Liver (tissue), 3 donors: ENCODE results near the gene UNKL.

Experiments used
- RAD21 ChIP-seq, 2 donors: IDR thresholded peaks; 2 replicates each; pipeline ENCODE4 v1.6.1; 2016; ENCODE audit warnings: antibody characterized with exemption in 2 of 2, mild to moderate bottlenecking in 2 of 2
- RXRA ChIP-seq, 2 donors: IDR thresholded peaks; 2 replicates each; pipeline ENCODE4 v1.6.1; 2017 to 2018; ENCODE audit warnings: antibody characterized with exemption in 2 of 2, mild to moderate bottlenecking in 1 of 2
- TAF1 ChIP-seq: conservative IDR thresholded peaks from 2 replicates; pipeline ENCODE4 v1.6.1; 2016; ENCODE audit warnings: antibody characterized with exemption, mild to moderate bottlenecking
- YY1 ChIP-seq: IDR thresholded peaks from 2 replicates; pipeline ENCODE4 v1.6.1; 2016; ENCODE audit warnings: antibody characterized with exemption, mild to moderate bottlenecking
- TF ChIP-seq, protein P1 (sequence below): fragments of 150-350 bp; IDR thresholded peaks from 2 replicates; pipeline ENCODE4 v1.5.1; 2017; ENCODE audit warnings: improper control_type of control experiment, low read depth, low read length; ENCODE audit not compliant: missing input control
- TF ChIP-seq, protein P2 (sequence below): IDR thresholded peaks from 2 replicates; pipeline ENCODE4 v1.6.1; 2016; ENCODE audit warnings: antibody characterized with exemption, mild to moderate bottlenecking
- donor health status: healthy.
- donor health status: healthy.

- TF ChIP-seq, protein P1, sequence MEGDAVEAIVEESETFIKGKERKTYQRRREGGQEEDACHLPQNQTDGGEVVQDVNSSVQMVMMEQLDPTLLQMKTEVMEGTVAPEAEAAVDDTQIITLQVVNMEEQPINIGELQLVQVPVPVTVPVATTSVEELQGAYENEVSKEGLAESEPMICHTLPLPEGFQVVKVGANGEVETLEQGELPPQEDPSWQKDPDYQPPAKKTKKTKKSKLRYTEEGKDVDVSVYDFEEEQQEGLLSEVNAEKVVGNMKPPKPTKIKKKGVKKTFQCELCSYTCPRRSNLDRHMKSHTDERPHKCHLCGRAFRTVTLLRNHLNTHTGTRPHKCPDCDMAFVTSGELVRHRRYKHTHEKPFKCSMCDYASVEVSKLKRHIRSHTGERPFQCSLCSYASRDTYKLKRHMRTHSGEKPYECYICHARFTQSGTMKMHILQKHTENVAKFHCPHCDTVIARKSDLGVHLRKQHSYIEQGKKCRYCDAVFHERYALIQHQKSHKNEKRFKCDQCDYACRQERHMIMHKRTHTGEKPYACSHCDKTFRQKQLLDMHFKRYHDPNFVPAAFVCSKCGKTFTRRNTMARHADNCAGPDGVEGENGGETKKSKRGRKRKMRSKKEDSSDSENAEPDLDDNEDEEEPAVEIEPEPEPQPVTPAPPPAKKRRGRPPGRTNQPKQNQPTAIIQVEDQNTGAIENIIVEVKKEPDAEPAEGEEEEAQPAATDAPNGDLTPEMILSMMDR = no peak
- TF ChIP-seq RAD21 (IDR thresholded peaks at IDR 0.05) (no peak), TAF1 (no peak), YY1 (no peak), RXRA (IDR thresholded peaks at IDR 0.05) (no peak)
- TF ChIP-seq, protein P2, sequence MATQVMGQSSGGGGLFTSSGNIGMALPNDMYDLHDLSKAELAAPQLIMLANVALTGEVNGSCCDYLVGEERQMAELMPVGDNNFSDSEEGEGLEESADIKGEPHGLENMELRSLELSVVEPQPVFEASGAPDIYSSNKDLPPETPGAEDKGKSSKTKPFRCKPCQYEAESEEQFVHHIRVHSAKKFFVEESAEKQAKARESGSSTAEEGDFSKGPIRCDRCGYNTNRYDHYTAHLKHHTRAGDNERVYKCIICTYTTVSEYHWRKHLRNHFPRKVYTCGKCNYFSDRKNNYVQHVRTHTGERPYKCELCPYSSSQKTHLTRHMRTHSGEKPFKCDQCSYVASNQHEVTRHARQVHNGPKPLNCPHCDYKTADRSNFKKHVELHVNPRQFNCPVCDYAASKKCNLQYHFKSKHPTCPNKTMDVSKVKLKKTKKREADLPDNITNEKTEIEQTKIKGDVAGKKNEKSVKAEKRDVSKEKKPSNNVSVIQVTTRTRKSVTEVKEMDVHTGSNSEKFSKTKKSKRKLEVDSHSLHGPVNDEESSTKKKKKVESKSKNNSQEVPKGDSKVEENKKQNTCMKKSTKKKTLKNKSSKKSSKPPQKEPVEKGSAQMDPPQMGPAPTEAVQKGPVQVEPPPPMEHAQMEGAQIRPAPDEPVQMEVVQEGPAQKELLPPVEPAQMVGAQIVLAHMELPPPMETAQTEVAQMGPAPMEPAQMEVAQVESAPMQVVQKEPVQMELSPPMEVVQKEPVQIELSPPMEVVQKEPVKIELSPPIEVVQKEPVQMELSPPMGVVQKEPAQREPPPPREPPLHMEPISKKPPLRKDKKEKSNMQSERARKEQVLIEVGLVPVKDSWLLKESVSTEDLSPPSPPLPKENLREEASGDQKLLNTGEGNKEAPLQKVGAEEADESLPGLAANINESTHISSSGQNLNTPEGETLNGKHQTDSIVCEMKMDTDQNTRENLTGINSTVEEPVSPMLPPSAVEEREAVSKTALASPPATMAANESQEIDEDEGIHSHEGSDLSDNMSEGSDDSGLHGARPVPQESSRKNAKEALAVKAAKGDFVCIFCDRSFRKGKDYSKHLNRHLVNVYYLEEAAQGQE = no peak
Measured at GRCh38 chr16:1351215-1351581, 63.3 kb downstream of the UNKL start.
